CD4-positive, alpha-beta T cell treated with Interleukin-10 for 1 hour (primary cell): ENCODE results near the gene CYRIA.

ENCODE experiments used
- DNase-seq: peaks from one replicate; pipeline ENCODE4 v3.0.0-alpha.2; 2020

CYRIA gene

DNA sequence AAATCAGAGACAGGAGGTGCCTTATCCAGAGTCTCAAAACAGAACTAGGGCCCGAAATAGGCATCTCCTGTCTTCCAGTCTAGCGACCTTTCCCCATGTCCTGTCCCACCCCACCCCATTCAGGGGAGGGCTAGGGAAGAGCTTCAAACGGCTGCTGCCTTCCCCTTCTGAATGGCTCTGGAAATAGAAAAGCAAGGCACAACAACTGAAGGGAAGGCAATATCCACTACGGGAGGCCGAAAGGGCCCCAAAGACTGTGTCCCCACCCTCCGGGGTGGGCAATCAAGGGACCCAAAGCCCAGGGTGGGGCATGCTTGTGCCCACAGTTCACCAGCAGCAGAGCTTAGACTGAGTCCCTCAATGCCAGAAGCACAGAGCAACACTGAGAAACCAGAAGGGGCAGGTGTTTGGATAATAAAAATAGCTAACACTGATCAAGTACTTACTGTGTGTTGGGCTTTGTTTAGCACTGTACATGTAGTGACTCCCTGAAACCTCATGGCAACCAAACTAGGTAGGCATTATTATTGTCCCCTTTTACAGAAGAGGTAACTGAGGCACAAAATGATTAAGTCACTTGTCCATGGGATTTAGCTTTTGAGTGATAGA is 38.5 kb downstream of the CYRIA start:
- DNase-seq = no peak

DNA sequence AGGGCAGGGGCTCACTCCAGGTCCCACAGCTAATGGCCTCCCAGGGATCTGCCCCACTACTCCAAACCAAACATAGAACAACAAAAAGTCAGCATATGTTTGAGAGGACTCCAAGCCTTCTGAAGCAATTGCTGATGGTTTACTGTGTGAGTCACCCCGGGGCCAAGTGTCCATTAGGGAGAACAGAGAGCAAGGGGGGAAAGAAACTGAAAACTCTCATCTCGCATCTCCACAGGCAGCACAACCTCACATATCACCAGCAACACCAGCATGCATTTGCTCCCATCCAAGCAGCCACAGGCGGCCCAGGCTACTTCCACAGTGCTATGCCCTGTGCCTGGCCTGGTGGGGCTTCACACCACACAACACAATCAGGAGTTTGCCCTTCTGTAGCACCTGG is 39.1 kb downstream of the CYRIA start:
- DNase-seq = no peak

DNA sequence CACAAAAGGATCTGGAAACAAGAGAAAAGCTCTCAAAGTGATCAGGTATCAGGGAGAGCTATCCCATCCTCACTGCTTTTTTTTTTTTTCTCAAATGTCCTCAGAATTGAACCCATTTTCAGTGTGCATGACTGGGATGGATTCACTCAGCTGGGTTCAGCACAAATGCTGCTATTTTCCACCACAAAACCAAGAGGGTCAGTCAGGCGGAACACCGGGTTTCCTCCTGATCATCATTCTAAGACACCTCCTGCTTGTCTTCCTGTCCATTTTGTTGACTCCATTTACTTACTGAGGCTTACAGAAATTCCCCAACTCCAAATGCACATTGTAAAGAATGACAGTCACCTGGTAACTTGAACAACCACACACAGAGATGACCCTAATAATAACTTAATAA is 39.9 kb downstream of the CYRIA start:
- DNase-seq = no peak

DNA sequence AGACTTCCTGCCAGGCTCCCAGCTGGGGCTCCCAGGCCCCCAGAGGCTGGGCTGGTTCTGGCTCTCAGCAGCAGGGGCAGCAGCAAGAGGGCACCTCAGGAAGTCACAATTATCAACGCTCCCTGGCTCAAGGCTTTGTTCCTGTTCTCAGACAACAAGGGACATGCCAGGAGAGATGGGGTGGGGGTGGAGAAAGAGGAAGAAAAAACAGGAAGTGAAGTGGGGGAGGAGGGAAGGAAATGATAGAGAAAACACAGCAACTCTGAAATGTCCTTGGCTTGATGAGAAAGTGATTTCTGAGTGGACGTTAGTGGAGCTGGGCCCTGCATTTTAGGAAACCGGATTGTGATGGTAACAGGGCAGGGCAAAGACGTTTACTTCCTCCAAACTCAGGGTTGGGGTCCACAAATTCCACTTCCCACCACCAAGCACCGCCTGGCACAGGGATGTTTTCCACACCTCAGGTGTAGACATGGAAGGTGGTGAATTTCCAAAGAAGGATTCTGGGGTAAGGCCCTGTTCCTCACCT is 40.4 kb downstream of the CYRIA start:
- DNase-seq = peak; percentile 15

DNA sequence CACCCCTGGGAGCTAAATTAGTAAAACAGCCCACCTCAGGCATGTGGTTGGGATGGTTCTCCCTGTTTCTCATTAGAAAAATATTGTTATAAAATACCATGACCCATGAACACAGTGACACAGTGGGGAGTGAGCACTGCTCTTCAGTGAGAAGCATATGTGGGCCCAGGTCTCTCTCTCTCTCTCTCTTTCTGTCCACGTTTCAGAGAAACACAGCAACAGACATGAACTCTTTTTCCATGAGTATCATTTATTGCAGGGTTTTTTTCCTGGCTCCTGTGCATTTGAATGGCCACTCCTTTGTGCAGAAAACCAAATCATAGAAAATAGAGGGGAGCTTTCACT is 41.2 kb downstream of the CYRIA start:
- DNase-seq = no peak

DNA sequence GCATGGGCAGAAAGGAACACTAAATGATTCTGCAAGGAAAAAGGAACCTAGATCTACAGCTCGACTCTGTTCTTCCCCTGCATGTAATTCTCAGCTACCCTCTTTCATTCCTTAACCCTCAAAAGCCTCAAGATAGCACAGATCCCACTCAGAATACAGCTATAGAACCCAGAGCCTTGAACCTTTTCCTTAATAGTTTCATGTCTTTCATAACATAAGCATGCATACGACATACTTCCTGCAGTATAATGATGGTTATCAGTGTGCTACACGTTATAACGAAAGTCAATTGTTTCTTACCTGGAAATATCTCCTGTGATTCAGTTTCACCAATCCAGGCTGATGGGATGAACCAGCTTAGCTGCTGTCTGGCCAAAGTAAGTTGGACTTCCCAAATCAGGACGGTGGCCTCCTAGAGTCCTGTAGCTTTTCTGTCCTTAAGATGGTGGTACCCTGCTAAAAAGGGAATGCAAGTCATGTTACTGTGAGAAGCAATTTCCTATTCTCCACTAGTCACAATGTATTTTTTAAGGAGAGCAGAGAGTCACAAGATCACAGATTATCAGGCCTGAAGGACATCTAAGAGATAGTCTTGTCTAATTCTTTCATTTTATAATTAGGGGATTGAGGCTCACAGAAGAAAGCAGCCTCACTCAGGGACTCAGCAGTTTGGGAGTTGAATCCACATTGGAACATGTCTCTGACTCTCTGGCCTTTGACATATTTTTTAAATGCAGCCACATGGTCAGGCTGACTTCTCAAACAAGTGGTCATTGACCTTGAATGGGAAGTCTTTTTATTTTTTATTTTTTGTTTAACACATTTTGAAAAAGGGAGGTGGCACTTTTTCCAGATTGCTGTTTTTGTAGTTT is 41.8 kb downstream of the CYRIA start:
- DNase-seq = no peak

DNA sequence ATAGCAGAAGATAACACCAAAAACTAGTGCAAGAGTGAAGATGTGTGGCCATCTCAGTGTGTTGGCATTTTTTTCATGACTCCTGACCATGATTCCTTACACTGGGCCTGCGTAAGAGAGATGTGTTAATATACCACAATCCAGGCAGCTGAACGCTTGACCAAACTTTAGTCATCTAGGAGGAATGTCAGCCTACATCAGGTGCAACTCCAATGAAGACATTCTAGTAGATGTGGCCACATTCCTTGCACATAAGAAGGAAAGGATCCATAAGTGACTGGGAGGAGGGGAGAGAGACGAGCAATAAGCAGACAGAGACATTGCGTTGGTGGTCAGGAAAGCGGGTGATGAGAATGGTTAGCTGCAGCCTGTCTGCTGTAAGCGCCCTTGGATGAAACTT is 42.6 kb downstream of the CYRIA start:
- DNase-seq = no peak

DNA sequence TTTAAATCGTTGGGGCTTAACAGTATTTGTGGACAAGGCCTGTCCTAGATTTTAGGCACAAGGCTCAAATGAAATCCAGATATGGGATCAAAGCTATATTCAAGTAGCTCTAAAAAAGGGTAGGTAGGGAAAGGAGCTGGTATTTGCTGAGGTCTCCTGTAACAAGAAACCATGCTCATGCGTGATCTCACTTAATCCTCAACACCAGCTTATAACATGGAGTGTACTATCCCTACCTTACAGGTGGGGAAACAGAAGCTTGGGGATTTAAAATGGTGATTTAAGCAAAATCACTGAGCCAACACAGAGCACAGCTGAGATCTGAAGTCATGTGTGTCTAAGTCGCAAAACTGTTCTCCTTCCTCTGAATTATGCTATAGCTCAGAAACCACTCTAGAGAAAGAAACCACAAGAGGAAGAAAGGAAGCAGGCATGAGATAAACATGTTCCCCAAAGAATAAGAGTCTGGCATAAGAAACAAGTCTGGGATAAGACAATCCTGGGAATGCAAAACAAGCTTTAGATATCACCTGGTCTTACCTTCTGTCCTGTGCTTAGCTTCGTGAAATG is 43.1 kb downstream of the CYRIA start:
- no peak for DNase-seq

DNA sequence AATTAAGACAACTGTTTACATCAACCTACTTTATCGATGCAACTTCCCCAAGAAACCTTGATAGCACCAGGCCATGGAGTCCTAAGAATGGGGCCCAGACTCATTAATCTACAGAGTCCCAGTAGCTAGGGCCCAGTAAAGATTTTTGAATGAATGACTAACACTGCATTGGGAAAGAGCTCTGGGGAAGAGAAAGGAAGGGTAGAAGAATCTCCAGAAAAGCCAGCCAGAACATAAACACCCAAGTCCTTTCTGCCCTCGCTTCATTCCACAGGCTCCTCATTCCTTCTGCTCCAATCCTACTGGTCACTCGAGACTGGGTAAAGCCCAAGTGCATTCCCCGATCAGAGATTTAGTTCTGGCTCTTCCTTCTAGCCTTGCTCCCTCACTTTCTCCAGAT is 44.3 kb downstream of the CYRIA start:
- DNase-seq = no peak

DNA sequence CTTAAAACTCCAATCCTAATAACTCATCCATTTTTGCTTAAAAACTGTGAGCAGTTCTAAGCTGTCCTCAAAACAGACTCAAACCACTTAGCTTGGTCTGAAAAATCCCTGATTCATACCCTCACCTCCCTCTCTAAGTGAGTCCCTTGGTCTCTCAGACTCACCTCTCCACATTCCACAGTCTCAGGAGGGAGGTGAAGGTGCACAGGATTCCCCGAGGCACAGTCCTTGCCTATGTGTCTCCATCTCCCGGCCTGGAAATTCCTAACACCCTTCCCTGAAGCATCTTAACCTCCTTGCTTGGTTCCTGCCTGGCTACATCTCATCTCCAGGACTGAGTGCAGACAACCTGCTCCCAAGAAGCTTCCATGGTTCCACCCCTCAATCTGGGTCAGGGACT is 45.0 kb downstream of the CYRIA start:
- no peak for DNase-seq

DNA sequence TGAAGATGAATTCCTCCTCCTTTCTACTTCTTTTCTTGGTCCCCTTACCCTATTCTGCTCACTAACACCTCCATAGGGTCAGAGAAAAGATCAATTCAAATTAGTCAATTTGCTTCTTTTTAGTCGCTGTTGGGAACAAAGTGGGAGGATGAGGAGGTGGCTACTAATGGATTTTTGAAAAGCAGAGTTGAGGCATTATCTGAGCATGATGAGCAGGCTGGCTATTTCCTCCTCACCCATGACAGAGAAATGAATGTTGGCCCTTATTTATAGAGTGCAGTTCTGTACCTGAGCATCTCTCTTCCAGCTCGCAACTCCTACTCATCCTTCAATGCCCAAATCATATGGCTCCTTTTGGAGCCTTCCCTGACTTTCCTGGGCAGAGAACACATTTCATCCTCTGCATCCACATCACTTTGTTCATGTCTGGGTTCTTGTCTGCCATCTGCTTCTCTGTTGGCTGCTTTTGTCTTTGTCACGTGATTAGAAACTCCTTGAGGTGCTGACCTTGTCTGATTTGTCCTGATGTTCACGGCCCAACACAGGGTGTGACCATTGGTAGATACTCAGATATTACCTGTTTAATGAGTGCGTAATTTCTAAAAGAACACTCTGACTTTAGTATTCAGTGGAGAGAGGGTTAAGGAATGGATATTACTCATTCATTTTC is 45.9 kb downstream of the CYRIA start:
- no peak for DNase-seq

DNA sequence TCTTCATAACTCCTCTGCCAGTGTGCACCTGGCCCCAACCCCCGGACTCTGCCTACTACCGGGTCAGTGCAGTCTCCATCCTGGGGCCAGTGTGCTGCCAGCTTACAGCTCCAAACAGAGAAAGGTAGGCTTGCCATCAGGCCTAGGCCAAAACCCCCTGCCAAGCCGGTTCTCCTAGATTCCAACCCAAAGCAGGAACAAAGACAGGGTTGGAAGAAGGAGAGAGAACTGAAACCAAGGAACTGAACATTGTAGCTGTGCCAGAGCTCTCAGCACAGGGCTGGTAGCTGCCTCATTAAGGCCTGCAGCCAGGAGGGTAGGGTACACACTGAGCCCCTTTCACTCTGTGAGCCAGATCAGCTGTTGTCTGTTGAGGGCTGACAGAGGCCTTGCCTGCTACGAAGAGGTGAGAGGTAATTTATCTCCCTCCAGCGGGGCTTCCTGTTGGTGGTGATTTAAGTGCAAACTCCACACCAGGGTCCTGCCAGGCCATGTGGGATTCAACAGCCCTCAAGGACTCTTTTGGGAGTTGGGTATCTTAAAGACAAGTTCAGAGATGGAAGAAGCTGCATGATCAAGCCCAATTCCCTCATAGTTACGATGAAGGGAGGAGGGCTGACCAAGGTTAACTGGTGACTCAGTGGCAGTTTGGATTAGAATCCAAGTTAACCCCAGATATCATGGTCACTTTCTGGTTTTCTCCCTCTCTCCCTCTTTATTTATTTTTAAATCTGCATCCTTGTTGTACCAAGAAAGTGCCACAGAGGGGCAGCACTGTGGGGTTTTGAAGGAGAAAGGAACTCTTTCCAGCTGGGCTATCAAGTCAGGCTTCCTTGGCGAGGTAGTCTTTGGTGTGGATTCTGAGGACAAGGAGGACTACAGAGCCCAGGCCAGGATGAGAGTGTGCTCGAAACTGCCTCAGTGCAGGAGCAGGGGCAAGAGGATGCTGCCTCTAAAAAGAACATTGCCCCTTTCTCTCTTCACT is 48.1 kb downstream of the CYRIA start:
- DNase-seq = no peak
